ENCODE measurements around the gene HSPB7.

The HSPB7 gene

GRCh38 chr1:16015960-16016901 lies 1.6 kb downstream of the HSPB7 start:
- no peak overlapping the region for H3K4me3 ChIP-seq (IDR thresholded peaks at IDR 0.05; ENCODE audit: insufficient read depth, low read depth, low read length)

GRCh38 chr1:16015491-16015890 lies 2.4 kb downstream of the HSPB7 start:
- Histone ChIP-seq H3K79me2 (ENCODE audit: insufficient read depth, low read depth) (no peaks in the 10 kb centered on the region), H3K27me3 (ENCODE audit: insufficient read depth, low read depth) (no peaks in the 10 kb centered on the region; the same call in 1 of the 2 replicates), H3K4me2 (peak overlapping the region; percentile 94), H3K27ac (peak overlapping the region; percentile 69), H3K4me1 (ENCODE audit: low read depth, poor library complexity, severe bottlenecking) (peaks cover 65% of the 10 kb centered on the region), H4K20me1 (ENCODE audit: insufficient read depth) (no peaks in the 10 kb centered on the region), H3K4me3 (IDR thresholded peaks at IDR 0.05; ENCODE audit: insufficient read depth, low read depth, low read length) (no peak overlapping the region), H2AFZ (ENCODE audit: low read depth) (no peak overlapping the region), H3K36me3 (ENCODE audit: insufficient read depth) (no peaks in the 10 kb centered on the region), H3K9ac (peak overlapping the region; percentile 76; the same call in 1 of the 2 replicates)
- TF ChIP-seq, protein P1, sequence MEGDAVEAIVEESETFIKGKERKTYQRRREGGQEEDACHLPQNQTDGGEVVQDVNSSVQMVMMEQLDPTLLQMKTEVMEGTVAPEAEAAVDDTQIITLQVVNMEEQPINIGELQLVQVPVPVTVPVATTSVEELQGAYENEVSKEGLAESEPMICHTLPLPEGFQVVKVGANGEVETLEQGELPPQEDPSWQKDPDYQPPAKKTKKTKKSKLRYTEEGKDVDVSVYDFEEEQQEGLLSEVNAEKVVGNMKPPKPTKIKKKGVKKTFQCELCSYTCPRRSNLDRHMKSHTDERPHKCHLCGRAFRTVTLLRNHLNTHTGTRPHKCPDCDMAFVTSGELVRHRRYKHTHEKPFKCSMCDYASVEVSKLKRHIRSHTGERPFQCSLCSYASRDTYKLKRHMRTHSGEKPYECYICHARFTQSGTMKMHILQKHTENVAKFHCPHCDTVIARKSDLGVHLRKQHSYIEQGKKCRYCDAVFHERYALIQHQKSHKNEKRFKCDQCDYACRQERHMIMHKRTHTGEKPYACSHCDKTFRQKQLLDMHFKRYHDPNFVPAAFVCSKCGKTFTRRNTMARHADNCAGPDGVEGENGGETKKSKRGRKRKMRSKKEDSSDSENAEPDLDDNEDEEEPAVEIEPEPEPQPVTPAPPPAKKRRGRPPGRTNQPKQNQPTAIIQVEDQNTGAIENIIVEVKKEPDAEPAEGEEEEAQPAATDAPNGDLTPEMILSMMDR (conservative IDR thresholded peaks at IDR 0.05; ENCODE audit: low read depth, low read length), result no peak

More at GRCh38 chr1:16015960-16016901, 1.6 kb downstream of the HSPB7 start:
- H2AFZ ChIP-seq (ENCODE audit: low read depth), result no peak overlapping the region; the same call in 1 of the 2 replicates
- peak overlapping the region; percentile 22; the same call in 1 of the 2 replicates for H3K9ac ChIP-seq
- H3K27me3 ChIP-seq (ENCODE audit: insufficient read depth, low read depth), result no peaks in the 10 kb centered on the region; the same call in 1 of the 2 replicates
- H3K79me2 ChIP-seq (ENCODE audit: insufficient read depth, low read depth), result no peaks in the 10 kb centered on the region
- H3K36me3 ChIP-seq (ENCODE audit: insufficient read depth), result no peaks in the 10 kb centered on the region
- H3K4me1 ChIP-seq (ENCODE audit: low read depth, poor library complexity, severe bottlenecking), result peaks cover 65% of the 10 kb centered on the region
- peak overlapping the region; percentile 69; the same call in 1 of the 2 replicates for H3K27ac ChIP-seq
- peak overlapping the region; percentile 94 for H3K4me2 ChIP-seq
- no peaks in the 10 kb centered on the region for H4K20me1 ChIP-seq (ENCODE audit: insufficient read depth)
- TF ChIP-seq, protein P1 (conservative IDR thresholded peaks at IDR 0.05; ENCODE audit: low read depth, low read length), result no peak

DNA sequence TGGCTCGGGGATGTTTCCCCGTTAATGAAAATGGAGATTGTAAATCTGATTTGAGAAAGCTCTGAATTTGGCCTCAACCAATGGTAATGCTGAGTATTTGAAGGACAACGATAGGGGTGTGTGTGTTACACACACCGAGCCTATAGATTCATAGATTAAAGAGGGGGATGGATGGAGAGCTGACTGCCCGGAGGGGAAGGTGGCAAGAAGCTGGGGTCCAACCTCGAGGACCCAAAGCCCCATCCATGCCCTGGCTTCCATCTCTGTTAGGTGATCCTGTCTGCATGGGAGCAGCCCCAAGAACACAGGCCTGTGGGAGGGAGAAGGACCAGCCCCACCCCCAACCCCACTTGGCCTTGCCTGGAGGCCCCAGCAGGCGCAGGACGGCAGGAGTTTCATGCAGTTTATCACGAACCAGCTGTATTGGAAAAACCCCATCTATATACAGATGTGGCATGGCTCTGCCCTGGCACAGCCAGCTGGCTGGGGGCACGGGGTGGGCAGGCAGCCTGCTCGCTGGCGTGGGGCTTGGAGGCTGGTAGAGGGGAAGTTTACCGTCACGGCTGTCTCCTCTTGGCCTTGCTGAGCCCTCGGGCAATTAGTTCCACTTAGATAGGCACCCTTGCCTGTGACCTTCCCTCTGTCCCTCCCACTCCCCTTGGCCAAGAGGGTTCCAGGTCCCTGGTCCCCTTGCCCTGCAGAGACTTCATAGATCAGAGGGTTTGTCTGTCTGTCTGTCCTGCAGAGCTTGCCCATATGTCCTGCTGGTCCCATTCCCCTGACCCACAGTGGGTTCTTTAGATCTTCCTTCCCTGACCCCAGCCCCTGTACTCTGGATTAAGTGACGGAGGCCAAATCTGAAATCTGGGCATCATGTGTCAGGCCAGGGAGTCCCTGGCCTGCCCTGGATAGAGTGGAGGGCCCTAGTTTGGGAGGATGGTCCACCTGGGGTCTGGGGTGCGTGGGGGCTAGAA lies 3.0 kb downstream of the HSPB7 start:
- TF ChIP-seq, protein P1 (conservative IDR thresholded peaks at IDR 0.05; ENCODE audit: low read depth, low read length), result no peak
- H3K4me3 ChIP-seq (IDR thresholded peaks at IDR 0.05; ENCODE audit: insufficient read depth, low read depth, low read length), result no peak overlapping the region
- no peaks in the 10 kb centered on the region for H3K36me3 ChIP-seq (ENCODE audit: insufficient read depth)
- H2AFZ ChIP-seq (ENCODE audit: low read depth), result peak overlapping the region; percentile 16; the same call in 1 of the 2 replicates
- H3K4me1 ChIP-seq (ENCODE audit: low read depth, poor library complexity, severe bottlenecking), result peaks cover 61% of the 10 kb centered on the region
- H3K4me2 ChIP-seq, result peak overlapping the region; percentile 94
- H3K27me3 ChIP-seq (ENCODE audit: insufficient read depth, low read depth), result no peaks in the 10 kb centered on the region
- H3K79me2 ChIP-seq (ENCODE audit: insufficient read depth, low read depth), result no peaks in the 10 kb centered on the region
- H3K27ac ChIP-seq, result peak overlapping the region; percentile 69
- H3K9ac ChIP-seq, result peak overlapping the region; percentile 76
- no peaks in the 10 kb centered on the region for H4K20me1 ChIP-seq (ENCODE audit: insufficient read depth)

GRCh38 chr1:16013908-16014258 lies 4.0 kb downstream of the HSPB7 start:
- H3K4me1 ChIP-seq (ENCODE audit: low read depth, poor library complexity, severe bottlenecking), result peaks cover 60% of the 10 kb centered on the region
- H3K9ac ChIP-seq, result peak overlapping the region; percentile 76
- TF ChIP-seq, protein P1 (conservative IDR thresholded peaks at IDR 0.05; ENCODE audit: low read depth, low read length), result no peak
- H3K27me3 ChIP-seq (ENCODE audit: insufficient read depth, low read depth), result no peaks in the 10 kb centered on the region
- H4K20me1 ChIP-seq (ENCODE audit: insufficient read depth), result no peaks in the 10 kb centered on the region
- H3K4me3 ChIP-seq (IDR thresholded peaks at IDR 0.05; ENCODE audit: insufficient read depth, low read depth, low read length), result no peak overlapping the region
- no peak overlapping the region for H2AFZ ChIP-seq (ENCODE audit: low read depth)
- no peaks in the 10 kb centered on the region for H3K36me3 ChIP-seq (ENCODE audit: insufficient read depth)
- peak overlapping the region; percentile 69 for H3K27ac ChIP-seq
- H3K4me2 ChIP-seq, result peak overlapping the region; percentile 94
- no peaks in the 10 kb centered on the region for H3K79me2 ChIP-seq (ENCODE audit: insufficient read depth, low read depth)

All from KMS-11 (cell line).